ENCODE results near the gene COL5A1. TPM values are rescaled to one million over a fixed set of nuclear protein-coding genes. Genes with fewer than 3 reads are reported as not detected.

Gene COL5A1
- total RNA-seq, 4 donors from 2014 or later, result 8.4 to 14.7 (median 11.3) TPM

- intact Hi-C loops (cut with DNase I; ENCODE audit: low total_unique reads), result no loop called here
- DNase-seq (ENCODE audit: low spot score in 2 of 2), result no peak
- H3K4me3 ChIP-seq (ENCODE audit: low read depth, poor library complexity, severe bottlenecking), result no peak overlapping the region
- 88 to 93% methylated on average over 24 of the region's 24 CpGs for WGBS, 2 donors
- no peak for TF ChIP-seq POLR2A (IDR thresholded peaks at IDR 0.05)
- TF ChIP-seq, protein P1, sequence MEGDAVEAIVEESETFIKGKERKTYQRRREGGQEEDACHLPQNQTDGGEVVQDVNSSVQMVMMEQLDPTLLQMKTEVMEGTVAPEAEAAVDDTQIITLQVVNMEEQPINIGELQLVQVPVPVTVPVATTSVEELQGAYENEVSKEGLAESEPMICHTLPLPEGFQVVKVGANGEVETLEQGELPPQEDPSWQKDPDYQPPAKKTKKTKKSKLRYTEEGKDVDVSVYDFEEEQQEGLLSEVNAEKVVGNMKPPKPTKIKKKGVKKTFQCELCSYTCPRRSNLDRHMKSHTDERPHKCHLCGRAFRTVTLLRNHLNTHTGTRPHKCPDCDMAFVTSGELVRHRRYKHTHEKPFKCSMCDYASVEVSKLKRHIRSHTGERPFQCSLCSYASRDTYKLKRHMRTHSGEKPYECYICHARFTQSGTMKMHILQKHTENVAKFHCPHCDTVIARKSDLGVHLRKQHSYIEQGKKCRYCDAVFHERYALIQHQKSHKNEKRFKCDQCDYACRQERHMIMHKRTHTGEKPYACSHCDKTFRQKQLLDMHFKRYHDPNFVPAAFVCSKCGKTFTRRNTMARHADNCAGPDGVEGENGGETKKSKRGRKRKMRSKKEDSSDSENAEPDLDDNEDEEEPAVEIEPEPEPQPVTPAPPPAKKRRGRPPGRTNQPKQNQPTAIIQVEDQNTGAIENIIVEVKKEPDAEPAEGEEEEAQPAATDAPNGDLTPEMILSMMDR (IDR thresholded peaks at IDR 0.05), result no peak
These were observed 76.5 kb downstream of the COL5A1 start for GRCh38 chr9:134717924-134718645.

GRCh38 chr9:134719331-134719730, 77.7 kb downstream of the COL5A1 start:
- H3K4me3 ChIP-seq (ENCODE audit: low read depth, poor library complexity, severe bottlenecking), result no peak overlapping the region
- DNase-seq (ENCODE audit: low spot score in 2 of 2), result no peak
- intact Hi-C loops (cut with DNase I; ENCODE audit: low total_unique reads), result no loop called here
- TF ChIP-seq, protein P1 (IDR thresholded peaks at IDR 0.05), result no peak
- TF ChIP-seq POLR2A (IDR thresholded peaks at IDR 0.05), result no peak
- WGBS, 2 donors, result 89 to 91% methylated on average over 11 of the region's 11 CpGs

- no peak overlapping the region for H3K4me3 ChIP-seq (ENCODE audit: low read depth, poor library complexity, severe bottlenecking)
- TF ChIP-seq, protein P1 (IDR thresholded peaks at IDR 0.05), result no peak
- no peak for TF ChIP-seq POLR2A (IDR thresholded peaks at IDR 0.05)
- intact Hi-C loops (cut with DNase I; ENCODE audit: low total_unique reads), result loop anchor here (10.0 kb wide), 1 partner anchor 685 kb away; no protein-coding TSS in a partner anchor
- WGBS, 2 donors, result 87 to 96% methylated on average over 16 to 17 of the region's 17 CpGs
- DNase-seq (ENCODE audit: low spot score in 2 of 2), result no peak
These were observed 78.6 kb downstream of the COL5A1 start for GRCh38 chr9:134720136-134720753.

DNA sequence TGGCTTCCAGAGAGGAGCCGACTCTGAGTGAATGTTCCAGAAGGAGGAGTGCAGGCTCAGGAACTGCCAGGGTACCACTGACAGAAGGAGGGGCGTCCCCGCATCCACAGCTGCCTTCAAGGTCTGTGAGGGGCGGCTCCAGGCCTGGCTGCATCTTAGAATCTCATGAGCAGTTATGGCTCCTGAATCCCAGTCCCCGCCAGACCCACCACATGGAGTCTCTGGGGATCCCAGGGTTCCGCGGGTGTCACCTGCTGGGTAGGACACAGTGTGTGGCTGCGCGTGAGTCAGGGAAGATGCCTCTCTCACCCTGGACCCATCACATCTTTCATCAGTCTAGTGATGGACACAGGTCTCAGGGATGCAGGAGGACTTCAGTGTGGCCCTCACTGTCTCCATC, 79.2 kb downstream of the COL5A1 start:
- DNase-seq (ENCODE audit: low spot score in 2 of 2), result no peak
- intact Hi-C loops (cut with DNase I; ENCODE audit: low total_unique reads), result loop anchor here (10.0 kb wide), 1 partner anchor 686 kb away; no protein-coding TSS in a partner anchor
- TF ChIP-seq, protein P1 (IDR thresholded peaks at IDR 0.05), result no peak
- no peak for TF ChIP-seq POLR2A (IDR thresholded peaks at IDR 0.05)
- no peak overlapping the region for H3K4me3 ChIP-seq (ENCODE audit: low read depth, poor library complexity, severe bottlenecking)
- WGBS, 2 donors, result 87 to 98% methylated on average over 9 of the region's 9 CpGs

DNA sequence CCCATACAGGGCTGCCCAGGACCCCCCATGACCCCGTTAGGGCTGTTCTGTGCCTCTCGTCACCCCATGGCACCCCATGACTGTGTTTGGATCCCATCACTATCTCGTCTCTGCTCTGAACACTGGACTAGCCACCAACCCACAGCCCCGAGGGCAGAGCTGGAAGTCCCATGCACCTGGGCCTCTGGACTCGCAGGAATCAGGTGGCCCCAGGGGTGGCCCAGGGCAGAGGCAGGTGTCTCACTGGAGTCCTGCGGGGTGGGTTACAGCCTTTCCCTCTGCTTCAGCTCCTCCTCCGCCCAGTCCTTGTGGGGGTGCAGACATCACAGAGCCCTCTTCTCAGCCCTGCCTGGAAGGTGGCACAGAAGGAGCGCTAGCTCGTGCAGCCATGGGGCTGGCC, 79.7 kb downstream of the COL5A1 start:
- H3K4me3 ChIP-seq (ENCODE audit: low read depth, poor library complexity, severe bottlenecking), result no peak overlapping the region
- intact Hi-C loops (cut with DNase I; ENCODE audit: low total_unique reads), result loop anchor here (10.0 kb wide), 1 partner anchor 687 kb away; no protein-coding TSS in a partner anchor
- no peak for DNase-seq (ENCODE audit: low spot score in 2 of 2)
- WGBS, 2 donors, result 93 to 94% methylated on average over 7 to 9 of the region's 9 CpGs
- TF ChIP-seq, protein P1 (IDR thresholded peaks at IDR 0.05), result no peak
- TF ChIP-seq POLR2A (IDR thresholded peaks at IDR 0.05), result no peak
